NCI-H146 treated with DMSO at 0.1 percent for 48 hours (cell line): Measurements from ENCODE around the gene ARMC5.
"Not testable (repeated sequence)": the region's sequence is repeated elsewhere in the genome, so short reads cannot be mapped to it uniquely, and the experiment has no call there.

ENCODE experiments used
- DNase-seq: peaks from one replicate; lab custom pipeline; 2025; ENCODE audit not compliant: unreplicated experiment; lab: John Stamatoyannopoulos, UW

Gene ARMC5

DNA sequence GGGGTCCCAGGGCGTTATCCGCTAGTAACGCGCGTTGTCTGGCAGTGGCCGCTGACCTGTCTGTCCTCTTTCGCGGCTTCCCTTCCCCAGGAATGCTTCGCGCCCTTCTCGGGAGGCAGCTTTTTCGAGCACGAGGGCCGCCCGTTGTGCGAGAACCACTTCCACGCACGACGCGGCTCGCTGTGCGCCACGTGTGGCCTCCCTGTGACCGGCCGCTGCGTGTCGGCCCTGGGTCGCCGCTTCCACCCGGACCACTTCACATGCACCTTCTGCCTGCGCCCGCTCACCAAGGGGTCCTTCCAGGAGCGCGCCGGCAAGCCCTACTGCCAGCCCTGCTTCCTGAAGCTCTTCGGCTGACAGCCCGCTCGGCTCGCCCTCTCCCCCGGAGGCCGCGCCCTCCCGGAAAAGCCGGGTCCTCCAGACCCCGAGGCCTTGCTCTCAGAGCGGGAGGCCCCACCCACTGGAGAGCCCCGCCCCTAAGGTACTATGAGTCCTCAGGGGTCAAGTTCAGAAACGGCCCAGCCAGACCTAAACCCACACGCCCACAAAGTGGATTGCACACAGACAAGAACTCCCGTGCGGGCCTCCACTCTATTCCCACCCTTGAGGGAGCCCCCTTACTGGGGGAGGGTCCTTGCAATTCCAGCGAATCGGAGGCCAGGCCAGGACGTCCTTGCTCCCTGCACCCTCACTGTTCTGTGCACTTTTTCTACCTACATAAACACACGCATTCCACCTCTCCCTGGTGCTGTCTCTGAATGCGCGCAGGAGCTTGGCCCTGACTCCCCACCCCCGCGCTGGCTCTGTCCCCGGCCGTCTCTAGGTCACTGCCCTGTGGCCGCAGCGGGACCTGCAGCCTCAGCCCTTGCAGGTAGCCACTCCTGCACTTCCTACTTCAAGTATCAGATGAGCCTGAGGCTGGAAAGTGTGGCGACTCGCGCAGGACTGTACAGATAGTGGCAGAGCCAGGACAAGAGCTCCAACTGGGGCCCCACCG, 18.2 kb downstream of the ARMC5 start:
- no peak for DNase-seq

DNA sequence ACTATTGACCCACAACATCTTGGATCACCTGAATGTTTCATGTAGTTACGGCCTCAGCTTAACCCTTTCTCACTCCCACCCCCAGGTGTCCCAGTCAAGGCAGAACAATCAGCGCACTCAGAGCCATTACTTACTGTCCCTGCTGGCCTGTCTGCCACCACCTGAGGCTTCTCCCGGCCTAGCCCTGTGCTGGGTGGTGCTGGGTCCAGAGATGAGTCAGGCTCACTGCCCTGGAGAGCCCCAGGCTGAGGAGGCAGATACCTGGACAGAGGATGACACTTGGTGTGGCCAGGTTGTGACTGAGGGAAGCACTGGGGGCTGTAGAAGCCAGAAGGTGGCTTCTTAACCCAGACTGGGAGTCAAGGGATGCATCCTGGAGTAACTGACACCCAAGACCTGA, 19.7 kb downstream of the ARMC5 start:
- no peak for DNase-seq

DNA sequence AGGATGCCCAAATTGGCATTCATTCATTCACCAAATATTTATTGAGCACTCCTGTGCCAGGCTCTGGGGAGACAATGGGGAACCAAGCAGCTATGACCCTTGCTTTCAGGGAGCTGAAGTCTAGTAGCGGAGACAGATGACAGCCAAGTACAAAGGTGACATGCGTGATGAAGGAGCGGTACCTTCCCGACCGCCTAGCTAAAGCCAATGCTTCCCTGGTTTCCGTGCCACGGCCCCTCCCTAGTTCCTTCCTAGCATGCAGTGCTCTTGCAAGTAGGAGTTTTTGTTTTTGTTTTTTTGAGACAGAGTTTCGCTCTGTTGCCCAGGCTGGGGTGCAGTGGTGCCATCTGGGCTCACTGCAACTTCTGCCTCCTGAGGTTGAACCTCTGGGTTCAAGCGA, 20.4 kb downstream of the ARMC5 start:
- DNase-seq, result no peak

GRCh38 chr16:31480851-31481536, 21.7 kb downstream of the ARMC5 start:
- DNase-seq, result no peak

DNA sequence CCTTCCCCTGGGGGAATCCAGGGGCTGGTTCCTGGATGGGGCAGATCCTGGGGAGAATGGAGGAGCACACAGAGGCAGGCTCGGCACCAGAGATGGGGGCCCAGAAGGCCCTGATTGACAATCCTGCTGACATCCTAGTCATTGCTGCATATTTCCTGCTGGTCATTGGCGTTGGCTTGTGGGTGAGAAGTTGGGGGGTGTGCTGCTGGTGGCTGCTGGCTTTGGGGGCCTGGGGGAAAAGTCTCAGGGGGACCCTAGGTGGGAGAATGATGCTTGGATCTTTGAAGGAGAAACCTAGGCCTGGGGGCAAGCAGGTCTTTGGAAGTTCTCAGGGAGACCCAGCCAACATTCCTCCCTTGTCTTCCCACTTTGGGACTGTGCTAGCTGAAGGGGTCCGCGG, 23.8 kb downstream of the ARMC5 start, which contains the start of gene SLC5A2:
TSS of gene SLC5A2 (plus strand) at position 43 of the 400 bp plus-strand sequence. CDS start at position 57, 14 bp downstream.
- no peak for DNase-seq

DNA sequence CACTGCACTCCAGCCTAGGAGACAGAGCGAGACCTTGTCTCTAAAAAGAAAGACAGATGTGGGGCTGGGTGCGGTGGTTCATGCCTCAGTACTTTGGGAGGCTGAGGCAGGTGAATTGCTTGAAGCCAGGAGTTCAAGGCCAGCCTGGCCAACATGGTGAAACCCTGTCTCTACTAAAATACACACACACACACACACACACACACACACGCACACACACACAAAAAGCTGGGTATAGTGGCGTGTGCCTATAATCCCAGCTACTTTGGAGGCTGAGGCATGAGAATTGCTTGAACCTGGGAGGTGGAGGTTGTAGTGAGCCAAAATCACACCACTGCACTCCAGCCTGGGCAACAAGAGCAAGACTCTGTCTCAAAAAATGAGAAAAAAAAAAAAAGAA, 24.7 kb downstream of the ARMC5 start:
- DNase-seq, result not testable (repeated sequence)

GRCh38 chr16:31484491-31485171, 25.3 kb downstream of the ARMC5 start:
- DNase-seq, result no peak

- DNase-seq, result no peak
Observed at GRCh38 chr16:31485571-31485970, 26.3 kb downstream of the ARMC5 start.

- DNase-seq, result no peak
Observed at GRCh38 chr16:31486045-31486444, 26.7 kb downstream of the ARMC5 start.

- no peak for DNase-seq
Observed at GRCh38 chr16:31487071-31487719, 27.9 kb downstream of the ARMC5 start.

DNA sequence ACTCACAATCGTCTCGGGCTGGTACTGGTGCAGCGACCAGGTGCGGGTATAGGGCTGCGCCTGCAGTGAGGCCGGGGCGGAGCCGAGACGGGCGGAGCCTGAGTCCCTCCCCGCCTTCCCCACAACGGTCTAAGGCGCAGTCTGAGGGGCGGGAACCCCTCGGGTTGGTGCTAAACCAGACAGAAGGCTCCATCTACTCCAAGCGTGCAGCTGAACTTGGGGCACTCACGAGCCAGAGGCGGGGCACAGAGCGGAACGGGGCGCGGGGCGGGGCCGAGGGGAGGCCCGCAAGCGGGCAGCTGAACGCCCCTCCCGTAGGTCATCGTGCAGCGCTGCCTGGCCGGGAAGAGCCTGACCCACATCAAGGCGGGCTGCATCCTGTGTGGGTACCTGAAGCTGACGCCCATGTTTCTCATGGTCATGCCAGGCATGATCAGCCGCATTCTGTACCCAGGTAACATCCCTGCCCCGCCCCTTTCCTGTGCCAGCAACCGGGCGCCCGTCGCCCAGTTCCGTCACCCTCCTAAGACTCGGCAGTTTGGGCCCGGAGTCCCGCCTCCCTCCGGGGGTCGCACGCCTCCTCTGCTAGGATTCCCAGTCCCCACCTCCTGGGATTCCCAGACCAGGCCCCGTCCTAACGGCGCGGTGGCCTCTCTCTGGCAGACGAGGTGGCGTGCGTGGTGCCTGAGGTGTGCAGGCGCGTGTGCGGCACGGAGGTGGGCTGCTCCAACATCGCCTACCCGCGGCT, 28.6 kb downstream of the ARMC5 start:
- peak; percentile 78 for DNase-seq

DNA sequence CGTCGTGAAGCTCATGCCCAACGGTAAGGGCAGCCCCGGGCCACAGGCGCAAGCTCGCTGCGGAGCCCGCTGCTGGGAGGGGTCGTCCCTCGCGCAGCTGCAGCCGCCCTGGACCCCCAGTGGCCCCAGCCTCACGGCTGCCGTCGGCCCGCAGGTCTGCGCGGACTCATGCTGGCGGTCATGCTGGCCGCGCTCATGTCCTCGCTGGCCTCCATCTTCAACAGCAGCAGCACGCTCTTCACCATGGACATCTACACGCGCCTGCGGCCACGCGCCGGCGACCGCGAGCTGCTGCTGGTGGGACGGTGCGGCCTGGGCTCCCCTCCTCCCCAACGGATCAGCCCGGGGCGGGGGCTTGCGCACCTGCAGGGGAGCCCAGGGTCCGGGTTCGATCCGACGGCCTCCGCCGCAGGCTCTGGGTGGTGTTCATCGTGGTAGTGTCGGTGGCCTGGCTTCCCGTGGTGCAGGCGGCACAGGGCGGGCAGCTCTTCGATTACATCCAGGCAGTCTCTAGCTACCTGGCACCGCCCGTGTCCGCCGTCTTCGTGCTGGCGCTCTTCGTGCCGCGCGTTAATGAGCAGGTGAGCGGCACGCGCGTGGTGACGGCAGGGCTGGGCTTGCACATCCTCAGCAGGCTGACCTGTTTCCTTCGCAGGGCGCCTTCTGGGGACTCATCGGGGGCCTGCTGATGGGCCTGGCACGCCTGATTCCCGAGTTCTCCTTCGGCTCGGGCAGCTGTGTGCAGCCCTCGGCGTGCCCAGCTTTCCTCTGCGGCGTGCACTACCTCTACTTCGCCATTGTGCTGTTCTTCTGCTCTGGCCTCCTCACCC, 29.4 kb downstream of the ARMC5 start:
- no peak for DNase-seq

DNA sequence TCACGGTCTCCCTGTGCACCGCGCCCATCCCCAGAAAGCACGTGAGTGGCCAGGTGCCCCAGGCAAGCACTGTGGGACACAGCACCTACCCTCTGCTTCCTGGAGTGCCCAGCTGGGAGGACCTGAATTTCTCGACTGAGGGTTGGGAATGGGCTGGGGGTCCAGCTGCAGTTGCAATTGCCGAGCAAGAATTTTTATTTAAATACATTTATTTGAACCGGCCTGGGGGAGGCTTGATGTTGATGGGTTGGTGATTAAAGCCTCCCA, 29.9 kb downstream of the ARMC5 start:
- no peak for DNase-seq

GRCh38 chr16:31489616-31490584, 30.6 kb downstream of the ARMC5 start:
- no peak for DNase-seq

DNA sequence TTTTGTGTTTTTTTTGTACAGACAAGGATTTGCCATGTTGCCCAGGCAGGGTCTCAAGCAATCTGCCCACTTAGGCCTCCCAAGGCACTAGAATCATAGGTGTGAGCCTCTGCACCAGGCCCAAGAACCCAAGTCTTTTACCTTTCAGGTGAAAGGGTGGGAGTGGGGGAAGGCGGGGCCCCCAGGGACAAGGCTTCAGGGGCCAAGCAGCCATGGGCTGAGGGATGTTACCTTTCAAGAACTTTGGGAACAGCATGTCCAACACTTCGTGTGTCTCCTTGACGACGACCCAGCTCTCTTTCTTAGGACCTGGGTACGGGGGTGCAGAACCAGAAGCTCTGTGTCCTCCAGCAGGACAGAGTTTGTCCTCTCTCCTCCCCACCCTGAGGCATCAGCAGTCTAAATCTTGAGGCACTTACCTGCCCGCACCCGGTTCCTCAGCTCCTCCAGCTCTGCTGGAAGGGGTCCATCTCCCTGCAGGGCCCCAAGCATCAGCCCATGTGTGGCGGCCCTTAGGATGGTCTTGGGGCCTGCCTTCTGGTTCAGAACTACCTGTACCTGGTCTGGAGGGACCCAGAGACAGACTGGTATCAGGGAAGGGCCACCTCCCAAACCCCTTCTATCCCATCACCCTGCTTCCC, 32.6 kb downstream of the ARMC5 start:
- no peak for DNase-seq

DNA sequence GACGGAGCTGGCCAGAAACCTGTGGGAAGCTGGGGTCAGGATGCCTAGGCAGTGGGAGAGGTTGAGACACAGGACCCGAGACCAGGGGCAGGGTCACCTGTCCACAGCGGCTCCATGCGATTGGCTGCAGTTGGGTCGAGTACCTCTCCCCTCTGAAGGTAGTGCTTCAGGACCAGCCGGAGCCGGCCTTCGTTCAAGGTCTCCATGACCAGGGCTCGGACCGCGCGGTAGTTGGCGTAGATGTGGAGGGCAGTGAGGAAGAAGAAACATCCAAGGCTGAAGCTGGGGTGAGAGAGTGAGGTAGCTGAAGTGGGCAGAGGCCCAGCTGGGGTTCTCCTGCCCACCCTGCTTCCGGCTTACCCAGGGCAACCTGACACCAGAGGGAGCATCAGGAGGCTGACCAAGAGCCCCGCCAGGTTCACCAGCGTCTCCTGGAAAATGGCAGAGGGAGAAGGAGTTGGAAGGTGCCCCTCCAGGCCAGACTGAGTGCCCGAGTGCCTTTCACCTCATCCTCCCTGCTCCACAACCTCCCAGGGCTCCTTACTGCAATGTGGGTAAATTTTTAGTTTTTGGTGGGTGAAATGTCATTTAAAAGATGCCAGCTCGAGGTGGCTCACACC, 34.3 kb downstream of the ARMC5 start:
- DNase-seq, result no peak

DNA sequence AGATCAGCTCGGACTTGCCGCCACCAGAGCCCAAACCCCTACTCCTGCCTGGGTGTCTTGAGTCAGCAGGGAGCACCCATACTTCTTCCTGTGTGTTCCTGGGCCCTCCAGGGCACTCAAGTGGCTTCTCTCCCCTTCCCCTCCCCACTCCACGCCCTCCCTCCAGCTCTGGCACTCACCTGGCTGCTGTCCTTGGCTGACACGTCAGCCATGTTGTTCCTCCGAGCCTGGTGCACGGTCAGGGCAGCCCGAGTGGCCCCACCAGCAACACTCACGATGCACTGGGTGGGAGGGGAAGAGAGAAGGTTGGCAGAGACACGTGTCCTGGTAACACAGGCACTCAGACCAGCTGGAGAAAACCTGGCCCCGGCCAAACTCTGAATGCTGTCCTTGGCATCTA, 37.4 kb downstream of the ARMC5 start:
- DNase-seq, result no peak

DNA sequence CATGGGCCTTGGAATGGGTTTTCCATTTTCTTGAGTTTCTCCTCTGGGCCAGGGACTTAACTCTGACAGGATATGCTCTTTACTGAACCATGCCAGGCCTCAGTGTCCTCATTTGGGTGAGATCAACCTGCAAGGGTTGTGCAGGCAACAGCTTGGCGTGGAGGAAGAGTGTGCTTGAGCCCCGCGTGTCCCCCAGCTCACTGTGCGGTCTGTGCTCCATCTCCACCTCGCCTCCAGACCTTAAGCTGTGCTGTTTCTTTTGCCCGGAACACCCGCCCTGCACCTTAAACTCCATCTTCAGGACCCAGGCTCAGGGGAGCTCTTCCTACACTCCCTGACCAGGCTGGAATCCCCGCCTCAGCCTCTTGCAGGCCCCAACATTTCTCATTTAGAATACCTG, 39.2 kb downstream of the ARMC5 start:
- DNase-seq, result no peak
